ENCODE results near the gene CTNNA3. TPM values are rescaled to one million over a fixed set of nuclear protein-coding genes. Genes with fewer than 3 reads are reported as not detected.

The CTNNA3 gene
- total and polyA plus RNA-seq, 2 donors from 2014 or later, result 0.45 to 0.72 TPM

GRCh38 chr10:66982053-66982420 lies 714.0 kb downstream of the CTNNA3 start:
- intact Hi-C loops (cut with DNase I), result no loop called here
- Histone ChIP-seq H3K4me1 (ENCODE audit: control insufficient read depth in 2 of 3, insufficient read depth in 2 of 3, low read depth in 1 of 3, low read length in 3 of 3) (no peaks in the 10 kb centered on the region), H3K9ac (ENCODE audit: low read length in 3 of 3) (no peak overlapping the region), H3K27ac (ENCODE audit: low read depth in 2 of 2, low read length in 2 of 2) (no peak overlapping the region), H3K36me3 (ENCODE audit: control insufficient read depth in 2 of 3, insufficient read depth in 3 of 3, low read length in 3 of 3) (no peaks in the 10 kb centered on the region), H3K9me3 (ENCODE audit: control insufficient read depth in 2 of 3, insufficient read depth in 1 of 3, low read length in 3 of 3) (no peaks in the 10 kb centered on the region), H3K4me3 (ENCODE audit: low read length in 3 of 3) (no peak overlapping the region), H3K27me3 (ENCODE audit: control insufficient read depth, insufficient read depth, low read length) (no peaks in the 10 kb centered on the region)
- FAIRE-seq (no peak), DNase-seq (no peak)
- no peak for TF ChIP-seq CTCF (IDR thresholded peaks at IDR 0.05; ENCODE audit: borderline replicate concordance, extremely low read depth, insufficient read depth)

- H3K27me3 ChIP-seq (ENCODE audit: control insufficient read depth, insufficient read depth, low read length), result no peaks in the 10 kb centered on the region
- FAIRE-seq (no peak), DNase-seq (no peak)
- no peaks in the 10 kb centered on the region for H3K36me3 ChIP-seq (ENCODE audit: control insufficient read depth in 2 of 3, insufficient read depth in 3 of 3, low read length in 3 of 3)
- H3K9me3 ChIP-seq (ENCODE audit: control insufficient read depth in 2 of 3, insufficient read depth in 1 of 3, low read length in 3 of 3), result no peaks in the 10 kb centered on the region
- H3K4me3 ChIP-seq (ENCODE audit: low read length in 3 of 3), result no peak overlapping the region
- no peak for TF ChIP-seq CTCF (IDR thresholded peaks at IDR 0.05; ENCODE audit: borderline replicate concordance, extremely low read depth, insufficient read depth)
- H3K27ac ChIP-seq (ENCODE audit: low read depth in 2 of 2, low read length in 2 of 2), result no peak overlapping the region
- no peaks in the 10 kb centered on the region for H3K4me1 ChIP-seq (ENCODE audit: control insufficient read depth in 2 of 3, insufficient read depth in 2 of 3, low read depth in 1 of 3, low read length in 3 of 3)
- no peak overlapping the region for H3K9ac ChIP-seq (ENCODE audit: low read length in 3 of 3)
- intact Hi-C loops (cut with DNase I), result no loop called here
Observed at GRCh38 chr10:66981361-66982052, 714.5 kb downstream of the CTNNA3 start.

- Histone ChIP-seq H3K9me3 (ENCODE audit: control insufficient read depth in 2 of 3, insufficient read depth in 1 of 3, low read length in 3 of 3) (no peaks in the 10 kb centered on the region), H3K4me3 (ENCODE audit: low read length in 3 of 3) (no peak overlapping the region), H3K4me1 (ENCODE audit: control insufficient read depth in 2 of 3, insufficient read depth in 2 of 3, low read depth in 1 of 3, low read length in 3 of 3) (no peaks in the 10 kb centered on the region), H3K9ac (ENCODE audit: low read length in 3 of 3) (no peak overlapping the region), H3K27ac (ENCODE audit: low read depth in 2 of 2, low read length in 2 of 2) (no peak overlapping the region), H3K27me3 (ENCODE audit: control insufficient read depth, insufficient read depth, low read length) (no peaks in the 10 kb centered on the region), H3K36me3 (ENCODE audit: control insufficient read depth in 2 of 3, insufficient read depth in 3 of 3, low read length in 3 of 3) (no peaks in the 10 kb centered on the region)
- no peak for TF ChIP-seq CTCF (IDR thresholded peaks at IDR 0.05; ENCODE audit: borderline replicate concordance, extremely low read depth, insufficient read depth)
- intact Hi-C loops (cut with DNase I), result no loop called here
- no peak for DNase-seq
- FAIRE-seq, result no peak
Observed at GRCh38 chr10:66980246-66980815, 715.7 kb downstream of the CTNNA3 start.

All from kidney (tissue), 14 donors.